Pancreas (tissue), 10 donors: ENCODE data around the gene WFDC8. TPM values are rescaled to one million over a fixed set of nuclear protein-coding genes. Genes with fewer than 3 reads are reported as not detected.

Source experiments
- ATAC-seq, 4 donors: fragments of 200-7000 bp; cut with Tn5 transposase; one replicate each; pipeline versions ENCODE4 v1.8.0 to v1.9.1; 2020; ENCODE audit warnings: mild to moderate bottlenecking in 4 of 4, moderate library complexity in 4 of 4
- DNase-seq, 6 donors: peaks; one replicate each; pipeline ENCODE4 v3.0.0-alpha.2; 2020
- FAIRE-seq: peaks from 2 replicates; lab custom pipeline; 2012; peaks lifted over from hg19 to GRCh38; lab: Jason Lieb, UNC
- H3K27ac ChIP-seq, 4 donors: fragments of 200-600 bp; sonication (generic); 1 replicate in 3 of 4; 2 replicates in 1 of 4; pipeline versions ENCODE4 v1.5.0 to v1.8.0; 2020
- H3K27me3 ChIP-seq, 4 donors: fragments of 200-600 bp; one replicate each; pipeline ENCODE4 v1.8.0; 2021
- H3K36me3 ChIP-seq, 3 donors: fragments of 200-600 bp; sonication (generic) in 1 of 3; one replicate each; pipeline versions ENCODE4 v1.5.0 to v1.8.0; 2020 to 2021
- H3K4me1 ChIP-seq, 3 donors: fragments of 200-600 bp; one replicate each; pipeline ENCODE4 v1.8.0; 2021
- H3K4me3 ChIP-seq, 4 donors: fragments of 200-600 bp; sonication (generic) in 2 of 4; one replicate each; pipeline versions ENCODE4 v1.5.0 to v1.8.0; 2020 to 2021
- H3K9me3 ChIP-seq, 4 donors: fragments of 200-600 bp; one replicate each; pipeline ENCODE4 v1.8.0; 2021
- CTCF ChIP-seq, 4 donors: fragments of 200-600 bp; sonication (generic) in 3 of 4; IDR thresholded peaks; one replicate each; pipeline versions ENCODE4 v1.5.0 to v1.8.0; 2021; ENCODE audit warnings: antibody characterized with exemption in 4 of 4
- WGBS, 2 donors: extraction: QIAGEN DNeasy Blood & Tissue Kit; methylation state at CpG; one replicate each; pipeline ENCODE4 v1.1.7; 2013; 5-methylcytosine and 5-hydroxymethylcytosine counted together
- intact Hi-C, 3 donors: fragments of 100-400 bp; cut with DNase I; formaldehyde crosslinking; loops; one replicate each; pipeline versions ENCODE4 v1.11.1 to v1.14.2; 2022
- polyA plus RNA-seq, 2 donors: library from polyadenylated mRNA; stranded (reverse); fragments of 200-250 nt; gene quantifications; one replicate each; pipeline ENCODE4 v1.2.3, GENCODE V29; 2013
- total RNA-seq, 6 donors: library from RNA; stranded (reverse); fragmentation: NEBNext Ultra II Directional in 4 of 6; extraction: Animal tissue kit (Norgen Biotek cat#: 25700) in 4 of 6; gene quantifications; one replicate each; pipeline versions ENCODE4 v1.2.1 to v1.2.4, GENCODE V29; 2021 to 2023
- donor health status: healthy with polysubstance abuse.
- donor health status: DM: no; HTN: no; CAD: no; lungs with moderate emphysema.
- donor health status: DM: no; HTN: no; CAD: no.
- donor health status: control.
- donor health status: control.
- donor health status: Bipolar disorder and iron deficiency.
- donor health status: DM: yes; HTN: yes; CAD: no.
- donor health status: DM: no; HTN: no; CAD: no.
- donor health status: DM: no; HTN: no; CAD: no.
- donor health status: DM: yes; HTN: yes; CAD: no.

The WFDC8 gene
- total and polyA plus RNA-seq, 8 donors = not detected

- intact Hi-C loops = no loop called here
- WGBS, 2 donors = 43% methylated on average over 2 of the region's 2 CpGs
- ATAC-seq = no peak
- H3K27ac ChIP-seq = no peak overlapping the region
- no peak overlapping the region for H3K4me3 ChIP-seq
- H3K4me1 ChIP-seq = no peaks in the 10 kb centered on the region
- TF ChIP-seq CTCF (IDR thresholded peaks at IDR 0.05) = no peak
- H3K9me3 ChIP-seq = no peaks in the 10 kb centered on the region
- no peaks in the 10 kb centered on the region for H3K36me3 ChIP-seq
- DNase-seq = no peak
- peaks cover 0 to 5% (median 0%) of the 10 kb centered on the region in 4 donors for H3K27me3 ChIP-seq
- no peak for FAIRE-seq
Observed at GRCh38 chr20:45503403-45503802, 75.7 kb downstream of the WFDC8 start.

GRCh38 chr20:45502561-45502960, 76.5 kb downstream of the WFDC8 start:
- intact Hi-C loops = no loop called here
- Histone ChIP-seq H3K4me1 (no peaks in the 10 kb centered on the region), H3K4me3 (no peak overlapping the region), H3K27me3 (peaks cover 0 to 5% (median 0%) of the 10 kb centered on the region in 4 donors), H3K36me3 (no peaks in the 10 kb centered on the region), H3K9me3 (no peaks in the 10 kb centered on the region), H3K27ac (no peak overlapping the region)
- TF ChIP-seq CTCF (IDR thresholded peaks at IDR 0.05) = no peak
- no peak for DNase-seq
- ATAC-seq = no peak
- no peak for FAIRE-seq
- 31 to 46% methylated on average over 1 of the region's 1 CpG for WGBS, 2 donors

Other genes with a start within 250 kb of the WFDC8 start
- 100 to 1,000 TPM in 2 of 6 donors, 10 to 100 TPM in 4; 50.9 to 208 (median 56.0) TPM for gene SDC4, start 230.9 kb downstream of the WFDC8 start, total RNA-seq
- gene SDC4, start 230.9 kb downstream of the WFDC8 start, polyA plus RNA-seq = 10 to 100 TPM; 48.2 to 54.8 TPM
- 10 to 100 TPM; 11.1 to 19.0 (median 16.5) TPM for gene SYS1, start 216.1 kb downstream of the WFDC8 start, total RNA-seq
- 10 to 100 TPM in 1 of 2 donors, 1 to 10 TPM in 1; 9.6 to 13.7 TPM for gene SYS1, start 216.1 kb downstream of the WFDC8 start, polyA plus RNA-seq
- under 1 TPM in 1 of 6 donors, not detected in 5; 0.44 TPM for gene TP53TG5, start 201.0 kb downstream of the WFDC8 start, total RNA-seq
- gene TP53TG5, start 201.0 kb downstream of the WFDC8 start, polyA plus RNA-seq = not detected
- 10 to 100 TPM; 11.6 to 25.7 (median 17.9) TPM for gene DBNDD2, start 171.0 kb downstream of the WFDC8 start, total RNA-seq
- gene DBNDD2, start 171.0 kb downstream of the WFDC8 start, polyA plus RNA-seq = 10 to 100 TPM; 21.2 to 31.0 TPM
- gene PIGT, start 163.1 kb downstream of the WFDC8 start, total RNA-seq = 10 to 100 TPM; 35.3 to 59.1 (median 46.2) TPM
- gene PIGT, start 163.1 kb downstream of the WFDC8 start, polyA plus RNA-seq = 10 to 100 TPM; 60.7 to 69.1 TPM
- gene WFDC2, start 109.5 kb downstream of the WFDC8 start, total RNA-seq = 10 to 100 TPM in 3 of 6 donors, 1 to 10 TPM in 3; 5.0 to 49.5 (median 11.0) TPM
- gene WFDC2, start 109.5 kb downstream of the WFDC8 start, polyA plus RNA-seq = 10 to 100 TPM; 16.7 to 21.4 TPM
- not detected for gene SPINT3, start 63.7 kb downstream of the WFDC8 start, total RNA-seq
- gene SPINT3, start 63.7 kb downstream of the WFDC8 start, polyA plus RNA-seq = not detected
- gene WFDC6, start 39.8 kb downstream of the WFDC8 start, total RNA-seq = not detected
- gene WFDC6, start 39.8 kb downstream of the WFDC8 start, polyA plus RNA-seq = not detected
- gene EPPIN, start 31.9 kb downstream of the WFDC8 start, total RNA-seq = not detected
- not detected for gene EPPIN, start 31.9 kb downstream of the WFDC8 start, polyA plus RNA-seq
- gene WFDC10A, start 50.5 kb upstream of the WFDC8 start, total RNA-seq = not detected
- not detected for gene WFDC10A, start 50.5 kb upstream of the WFDC8 start, polyA plus RNA-seq
- gene WFDC9, start 52.0 kb upstream of the WFDC8 start, total RNA-seq = not detected
- not detected for gene WFDC9, start 52.0 kb upstream of the WFDC8 start, polyA plus RNA-seq
- not detected for gene WFDC11, start 91.0 kb upstream of the WFDC8 start, total RNA-seq
- not detected for gene WFDC11, start 91.0 kb upstream of the WFDC8 start, polyA plus RNA-seq
- not detected for gene WFDC13, start 122.8 kb upstream of the WFDC8 start, total RNA-seq
- gene WFDC13, start 122.8 kb upstream of the WFDC8 start, polyA plus RNA-seq = not detected
- gene WFDC10B, start 125.7 kb upstream of the WFDC8 start, total RNA-seq = not detected
- not detected for gene WFDC10B, start 125.7 kb upstream of the WFDC8 start, polyA plus RNA-seq
- not detected for gene SPINT4, start 143.1 kb upstream of the WFDC8 start, total RNA-seq
- gene SPINT4, start 143.1 kb upstream of the WFDC8 start, polyA plus RNA-seq = not detected
- gene WFDC3, start 212.6 kb upstream of the WFDC8 start, total RNA-seq = under 1 TPM in 4 of 6 donors, not detected in 2; 0.35 to 0.81 (median 0.48) TPM
- gene WFDC3, start 212.6 kb upstream of the WFDC8 start, polyA plus RNA-seq = 1 to 10 TPM in 1 of 2 donors, under 1 TPM in 1; 0.95 to 1.8 TPM
- 10 to 100 TPM in 3 of 6 donors, 1 to 10 TPM in 3; 7.4 to 15.3 (median 8.9) TPM for gene DNTTIP1, start 212.7 kb upstream of the WFDC8 start, total RNA-seq
- 10 to 100 TPM; 15.5 to 22.0 TPM for gene DNTTIP1, start 212.7 kb upstream of the WFDC8 start, polyA plus RNA-seq
- 1 to 10 TPM in 2 of 6 donors, under 1 TPM in 2, not detected in 2; 0.38 to 1.9 (median 1.4) TPM for gene UBE2C, start 233.4 kb upstream of the WFDC8 start, total RNA-seq
- under 1 TPM; 0.31 to 0.61 TPM for gene UBE2C, start 233.4 kb upstream of the WFDC8 start, polyA plus RNA-seq
- gene TNNC2, start 248.0 kb upstream of the WFDC8 start, total RNA-seq = not detected
- 1 to 10 TPM; 1.2 to 4.0 TPM for gene TNNC2, start 248.0 kb upstream of the WFDC8 start, polyA plus RNA-seq